Thymus (tissue), 11 donors: ENCODE data around the gene CYP1A2. TPM values are rescaled to one million over a fixed set of nuclear protein-coding genes. Genes with fewer than 3 reads are reported as not detected.
"Not testable (repeated sequence)": the region's sequence is repeated elsewhere in the genome, so short reads cannot be mapped to it uniquely, and the experiment has no call there.

Experiments
- DNase-seq, 9 donors: peaks; one replicate each; pipeline ENCODE4 v3.0.0-alpha.2; 2013; ENCODE audit warnings: low spot score in 9 of 9, low read depth in 6 of 9, missing footprints in 1 of 9
- H3K27ac ChIP-seq, 2 donors: one replicate each; pipeline ENCODE4 v1.5.1; 2013; ENCODE audit warnings: control low read depth in 1 of 2, low read depth in 1 of 2, low read length in 1 of 2, mild to moderate bottlenecking in 1 of 2, moderate library complexity in 1 of 2
- H3K27me3 ChIP-seq, 2 donors: one replicate each; pipeline ENCODE4 v1.5.1; 2013; ENCODE audit warnings: low read length in 1 of 2; ENCODE audit not compliant: control insufficient read depth in 2 of 2, insufficient read depth in 1 of 2
- H3K36me3 ChIP-seq, 2 donors: one replicate each; pipeline ENCODE4 v1.5.1; 2013; ENCODE audit warnings: low read length in 1 of 2, mild to moderate bottlenecking in 1 of 2, moderate library complexity in 1 of 2; ENCODE audit not compliant: control insufficient read depth in 2 of 2, insufficient read depth in 2 of 2
- H3K4me1 ChIP-seq, 2 donors: one replicate each; pipeline ENCODE4 v1.5.1; 2013; ENCODE audit warnings: low read length in 2 of 2; ENCODE audit not compliant: control insufficient read depth in 2 of 2, insufficient read depth in 2 of 2
- H3K4me3 ChIP-seq, 2 donors: one replicate each; pipeline ENCODE4 v1.5.1; 2013; ENCODE audit warnings: low read length in 2 of 2, control low read depth in 1 of 2, mild to moderate bottlenecking in 1 of 2
- H3K9me3 ChIP-seq, 2 donors: one replicate each; pipeline ENCODE4 v1.5.1; 2013; ENCODE audit warnings: low read length in 1 of 2, mild to moderate bottlenecking in 1 of 2; ENCODE audit not compliant: control insufficient read depth in 2 of 2, insufficient read depth in 1 of 2
- WGBS: extraction: QIAGEN DNeasy Blood & Tissue Kit; methylation state at CpG from one replicate; pipeline ENCODE4 v1.1.7; 2013; 5-methylcytosine and 5-hydroxymethylcytosine counted together
- polyA plus RNA-seq: library from polyadenylated mRNA; stranded (reverse); fragments of 200-250 nt; gene quantifications from one replicate; pipeline ENCODE4 v1.2.3, GENCODE V29; 2013
- total RNA-seq: library from RNA; stranded (reverse); fragments of 120-200 nt; gene quantifications from one replicate; pipeline ENCODE4 v1.2.4, GENCODE V29; 2013
- donor health status: healthy.

CYP1A2 gene
- total and polyA plus RNA-seq, 2 donors = 0.05 TPM; not detected in 1

DNA sequence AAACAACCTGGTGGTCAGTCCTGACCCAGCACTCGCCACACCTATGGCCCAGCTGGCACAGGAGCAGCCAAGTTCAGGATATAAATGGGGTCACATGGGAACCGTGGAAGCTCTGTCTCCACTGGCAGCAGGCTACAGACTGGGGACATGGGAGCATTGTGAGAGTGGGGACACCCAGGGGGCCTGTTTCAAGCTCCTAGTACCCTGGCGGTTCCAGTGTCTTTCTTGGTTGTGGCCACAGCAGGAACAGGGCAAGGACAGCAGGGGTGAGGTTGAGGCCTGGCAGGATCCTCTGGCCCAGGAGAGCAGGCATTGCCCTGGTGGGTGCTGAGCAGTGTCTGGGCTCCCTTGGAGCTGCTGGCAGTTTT lies 35.1 kb downstream of the CYP1A2 start:
- WGBS = 16% methylated on average over 3 of the region's 3 CpGs
- H3K27ac ChIP-seq = peak overlapping the region; percentile 91 to 99
- peak in 1 of 9 donors; percentile 26 for DNase-seq
- H3K4me1 ChIP-seq = peaks cover 67 to 92% of the 10 kb centered on the region in 2 donors
- peaks cover 7 to 33% of the 10 kb centered on the region in 2 donors for H3K36me3 ChIP-seq
- H3K27me3 ChIP-seq = no peaks in the 10 kb centered on the region
- peaks cover 0 to 3% of the 10 kb centered on the region in 2 donors for H3K9me3 ChIP-seq
- H3K4me3 ChIP-seq = peak overlapping the region; percentile 98 to 99

DNA sequence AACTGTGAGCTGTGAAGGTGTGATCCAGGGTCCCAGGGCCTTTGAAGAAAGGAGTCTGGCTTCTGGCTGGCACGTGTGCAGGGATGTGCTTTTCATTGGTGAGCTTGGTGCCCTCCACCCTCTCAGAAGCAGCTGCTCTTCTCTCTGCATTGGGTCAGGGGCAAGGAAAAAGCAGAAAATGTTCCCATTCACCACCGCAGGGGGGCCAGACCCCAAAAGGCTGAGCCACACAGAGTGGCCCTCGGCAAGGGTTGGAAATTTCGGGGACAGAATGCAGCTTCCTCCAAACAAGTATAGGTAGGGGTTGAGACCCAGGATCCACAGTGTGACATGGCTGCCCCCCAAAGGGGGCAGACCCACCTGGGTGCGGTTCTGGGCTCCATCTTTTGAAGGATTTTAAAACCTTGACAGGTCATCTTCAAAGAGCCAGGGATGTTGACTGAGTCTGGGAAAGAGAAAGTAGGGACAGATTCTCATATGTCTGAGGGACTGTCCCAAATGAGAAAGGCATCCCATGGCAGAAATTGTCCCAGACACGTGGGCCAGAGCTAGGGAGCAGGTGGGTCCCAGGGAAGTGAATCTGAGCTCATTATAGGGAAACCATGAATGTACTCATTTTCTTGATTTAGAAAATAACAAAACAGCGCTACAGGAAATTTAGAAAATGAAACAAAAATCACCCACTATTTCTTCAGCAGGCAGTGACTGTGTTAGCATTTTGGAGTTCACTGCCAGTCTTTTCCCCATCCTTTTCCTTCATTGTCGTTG lies 36.0 kb downstream of the CYP1A2 start:
- 36% methylated on average over 8 of the region's 8 CpGs for WGBS
- Histone ChIP-seq H3K36me3 (peaks cover 7 to 35% of the 10 kb centered on the region in 2 donors), H3K4me3 (peak overlapping the region; percentile 98 to 99), H3K9me3 (peaks cover 0 to 3% of the 10 kb centered on the region in 2 donors), H3K27ac (peak overlapping the region; percentile 98 to 99), H3K4me1 (peaks cover 75 to 92% of the 10 kb centered on the region in 2 donors), H3K27me3 (no peaks in the 10 kb centered on the region)
- no peak for DNase-seq

GRCh38 chr15:74785194-74786032 lies 36.8 kb downstream of the CYP1A2 start:
- 71% methylated on average over 13 of the region's 13 CpGs for WGBS
- peak overlapping the region; percentile 98 to 99 for H3K27ac ChIP-seq
- peak in 1 of 9 donors; percentile 61 for DNase-seq
- peaks cover 0 to 6% of the 10 kb centered on the region in 2 donors for H3K9me3 ChIP-seq
- H3K27me3 ChIP-seq = no peaks in the 10 kb centered on the region
- H3K4me1 ChIP-seq = peaks cover 76 to 92% of the 10 kb centered on the region in 2 donors
- H3K4me3 ChIP-seq = peak overlapping the region; percentile 98 to 99
- H3K36me3 ChIP-seq = peaks cover 7 to 36% of the 10 kb centered on the region in 2 donors

- H3K4me3 ChIP-seq = peak overlapping the region; percentile 14 to 98
- H3K27me3 ChIP-seq, DNase-seq, H3K9me3 ChIP-seq: not testable (repeated sequence)
- WGBS = 89% methylated on average over 12 of the region's 12 CpGs
- H3K36me3 ChIP-seq = peaks cover 7 to 40% of the 10 kb centered on the region in 2 donors
- peaks cover 73 to 90% of the 10 kb centered on the region in 2 donors for H3K4me1 ChIP-seq
- H3K27ac ChIP-seq = peak overlapping the region; percentile 98 to 99
Measured at GRCh38 chr15:74786081-74786480, 37.4 kb downstream of the CYP1A2 start.

GRCh38 chr15:74786551-74787165 lies 38.0 kb downstream of the CYP1A2 start:
- Histone ChIP-seq H3K4me3 (peak overlapping the region; percentile 51 to 98), H3K36me3 (peaks cover 7 to 40% of the 10 kb centered on the region in 2 donors), H3K27me3 (no peaks in the 10 kb centered on the region), H3K4me1 (peaks cover 69 to 88% of the 10 kb centered on the region in 2 donors), H3K9me3 (peaks cover 0 to 6% of the 10 kb centered on the region in 2 donors), H3K27ac (peak overlapping the region; percentile 98 to 99)
- 40% methylated on average over 7 of the region's 7 CpGs for WGBS
- peak in 1 of 9 donors; percentile 40 for DNase-seq

- Histone ChIP-seq H3K4me3 (peak overlapping the region; percentile 51 to 98), H3K36me3 (peaks cover 7 to 45% of the 10 kb centered on the region in 2 donors), H3K27me3 (no peaks in the 10 kb centered on the region), H3K27ac (peak overlapping the region; percentile 98 to 99), H3K4me1 (peaks cover 74 to 95% of the 10 kb centered on the region in 2 donors), H3K9me3 (peaks cover 0 to 6% of the 10 kb centered on the region in 2 donors)
- DNase-seq = peak; percentile 84 to 98 (median 92)
- WGBS = 4% methylated on average over 13 of the region's 13 CpGs
Measured at GRCh38 chr15:74787251-74788041, 38.8 kb downstream of the CYP1A2 start.

- H3K27me3 ChIP-seq = no peaks in the 10 kb centered on the region
- 7% methylated on average over 7 of the region's 7 CpGs for WGBS
- H3K4me1 ChIP-seq = peaks cover 74 to 96% of the 10 kb centered on the region in 2 donors
- H3K9me3 ChIP-seq = peaks cover 0 to 6% of the 10 kb centered on the region in 2 donors
- peak overlapping the region; percentile 98 to 99 for H3K27ac ChIP-seq
- peak overlapping the region; percentile 51 to 98 for H3K4me3 ChIP-seq
- no peak for DNase-seq
- H3K36me3 ChIP-seq = peaks cover 7 to 51% of the 10 kb centered on the region in 2 donors
Measured at GRCh38 chr15:74788042-74788682, 39.5 kb downstream of the CYP1A2 start.

DNA sequence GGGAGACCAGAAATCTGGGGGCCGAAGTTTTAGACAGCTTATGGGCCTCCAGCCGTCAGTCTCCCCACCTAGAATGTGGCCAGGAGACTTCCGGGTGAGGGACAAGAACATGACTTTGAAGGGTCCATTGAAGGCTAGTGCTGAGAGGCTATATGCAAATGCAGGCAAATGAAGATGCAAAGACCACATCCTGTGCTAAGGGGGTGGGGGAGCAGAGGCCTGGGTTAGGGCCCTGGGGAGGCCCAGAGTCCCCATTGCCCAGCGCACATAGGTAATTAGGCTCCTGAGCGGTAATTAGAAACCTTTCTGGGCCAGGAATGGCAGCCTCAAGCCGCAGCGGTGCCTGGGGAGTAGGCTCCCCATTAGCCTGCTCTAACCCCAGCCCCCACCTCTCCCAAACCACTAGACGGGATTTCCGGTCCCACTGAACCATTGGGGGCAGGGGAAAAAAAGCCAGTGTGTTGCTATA lies 40.1 kb downstream of the CYP1A2 start:
- H3K4me1 ChIP-seq = peaks cover 74 to 96% of the 10 kb centered on the region in 2 donors
- WGBS = 10% methylated on average over 9 of the region's 9 CpGs
- H3K36me3 ChIP-seq = peaks cover 7 to 55% of the 10 kb centered on the region in 2 donors
- H3K4me3 ChIP-seq = peak overlapping the region; percentile 51 to 98
- peak in 1 of 9 donors; percentile 84 for DNase-seq
- H3K9me3 ChIP-seq = peaks cover 0 to 9% of the 10 kb centered on the region in 2 donors
- H3K27ac ChIP-seq = peak overlapping the region; percentile 98 to 99
- no peaks in the 10 kb centered on the region for H3K27me3 ChIP-seq
